Upper lobe of right lung (tissue), 1 donor: ENCODE results near the gene TRAF2. TPM values are rescaled to one million over a fixed set of nuclear protein-coding genes. Genes with fewer than 3 reads are reported as not detected.

Experiments
- ATAC-seq: fragments of 200-7000 bp; cut with Tn5 transposase; one replicate; pipeline ENCODE4 v1.9.1; 2020; ENCODE audit warnings: mild to moderate bottlenecking, moderate library complexity
- DNase-seq: peaks from one replicate; pipeline ENCODE4 v3.0.0-alpha.2; 2020
- H3K27ac ChIP-seq: fragments of 200-600 bp; one replicate; pipeline ENCODE4 v1.8.0; 2022
- H3K27me3 ChIP-seq: fragments of 200-600 bp; one replicate; pipeline ENCODE4 v1.8.0; 2022; ENCODE audit warnings: mild to moderate bottlenecking
- H3K36me3 ChIP-seq: fragments of 200-600 bp; one replicate; pipeline ENCODE4 v1.8.0; 2022
- H3K4me1 ChIP-seq: fragments of 200-600 bp; one replicate; pipeline ENCODE4 v1.8.0; 2022
- H3K4me3 ChIP-seq: fragments of 200-600 bp; one replicate; pipeline ENCODE4 v1.8.0; 2022; ENCODE audit warnings: mild to moderate bottlenecking
- H3K9me3 ChIP-seq: fragments of 200-600 bp; one replicate; pipeline ENCODE4 v1.8.0; 2022
- intact Hi-C: fragments of 100-400 bp; cut with DNase I; formaldehyde crosslinking; loops from one replicate; pipeline ENCODE4 v1.11.0; 2022
- total RNA-seq: library from RNA; stranded (reverse); fragmentation: NEBNext Ultra II Directional; extraction: Animal tissue kit (Norgen Biotek cat#: 25700); gene quantifications from one replicate; pipeline ENCODE4 v1.2.1, GENCODE V29; 2021
- TF ChIP-seq, protein P1 (sequence below): fragments of 200-600 bp; IDR thresholded peaks from one replicate; pipeline ENCODE4 v1.8.0; 2022; ENCODE audit warnings: antibody characterized with exemption
- donor health status: DM: no; HTN: yes; CAD: no; lungs with severe emphysema.

The TRAF2 gene
- total RNA-seq, 1 donor from 2014 or later = 14.8 TPM

DNA sequence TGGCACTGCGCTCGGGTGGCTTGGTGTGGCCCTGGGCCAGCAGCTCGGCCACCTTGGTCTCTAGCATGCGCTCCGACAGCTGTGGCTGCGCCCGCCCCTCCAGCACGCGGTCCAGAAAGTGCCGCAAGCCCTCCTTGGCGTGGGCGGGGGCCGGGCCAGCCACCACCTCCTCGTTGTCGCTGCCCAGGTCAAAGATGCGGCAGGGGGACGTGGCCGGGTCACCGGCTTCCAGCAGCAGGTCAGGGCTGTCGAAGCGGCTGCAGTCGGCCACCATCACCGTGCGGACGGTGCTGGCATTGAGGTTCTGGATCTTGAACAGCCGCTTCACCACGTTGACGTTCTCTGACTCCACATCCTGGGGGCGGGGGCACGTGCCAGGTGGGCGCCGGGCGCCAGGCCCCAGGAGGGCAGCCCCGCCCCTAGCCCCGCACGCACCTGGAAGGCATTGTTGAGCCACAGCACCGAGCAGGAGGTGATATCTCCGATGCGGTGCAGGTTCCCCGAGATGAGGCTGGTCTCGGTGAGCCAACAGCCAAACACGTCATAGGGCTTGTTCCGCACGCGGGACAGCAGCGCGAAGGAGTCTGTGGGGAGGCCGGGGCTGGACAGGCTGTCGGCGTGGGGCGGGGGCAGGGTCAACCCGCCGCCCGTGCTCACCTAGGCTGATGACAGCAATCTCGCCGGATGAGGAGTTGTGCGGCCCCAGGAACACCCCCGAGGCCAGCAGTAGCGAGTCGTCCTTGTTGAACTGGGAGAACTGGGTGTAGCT, 56.0 kb downstream of the TRAF2 start:
- intact Hi-C loops = loop anchor here (10.0 kb wide), 1 partner anchor 93 kb away; the partner anchor contains the start of gene FUT7
- TF ChIP-seq, protein P1, sequence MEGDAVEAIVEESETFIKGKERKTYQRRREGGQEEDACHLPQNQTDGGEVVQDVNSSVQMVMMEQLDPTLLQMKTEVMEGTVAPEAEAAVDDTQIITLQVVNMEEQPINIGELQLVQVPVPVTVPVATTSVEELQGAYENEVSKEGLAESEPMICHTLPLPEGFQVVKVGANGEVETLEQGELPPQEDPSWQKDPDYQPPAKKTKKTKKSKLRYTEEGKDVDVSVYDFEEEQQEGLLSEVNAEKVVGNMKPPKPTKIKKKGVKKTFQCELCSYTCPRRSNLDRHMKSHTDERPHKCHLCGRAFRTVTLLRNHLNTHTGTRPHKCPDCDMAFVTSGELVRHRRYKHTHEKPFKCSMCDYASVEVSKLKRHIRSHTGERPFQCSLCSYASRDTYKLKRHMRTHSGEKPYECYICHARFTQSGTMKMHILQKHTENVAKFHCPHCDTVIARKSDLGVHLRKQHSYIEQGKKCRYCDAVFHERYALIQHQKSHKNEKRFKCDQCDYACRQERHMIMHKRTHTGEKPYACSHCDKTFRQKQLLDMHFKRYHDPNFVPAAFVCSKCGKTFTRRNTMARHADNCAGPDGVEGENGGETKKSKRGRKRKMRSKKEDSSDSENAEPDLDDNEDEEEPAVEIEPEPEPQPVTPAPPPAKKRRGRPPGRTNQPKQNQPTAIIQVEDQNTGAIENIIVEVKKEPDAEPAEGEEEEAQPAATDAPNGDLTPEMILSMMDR = no peak
- Histone ChIP-seq H3K9me3 (no peaks in the 10 kb centered on the region), H3K4me3 (no peak overlapping the region), H3K27ac (no peak overlapping the region), H3K27me3 (no peaks in the 10 kb centered on the region), H3K4me1 (peaks cover 13% of the 10 kb centered on the region), H3K36me3 (peaks cover 38% of the 10 kb centered on the region)
- ATAC-seq (no peak), DNase-seq (peak; percentile 65)

DNA sequence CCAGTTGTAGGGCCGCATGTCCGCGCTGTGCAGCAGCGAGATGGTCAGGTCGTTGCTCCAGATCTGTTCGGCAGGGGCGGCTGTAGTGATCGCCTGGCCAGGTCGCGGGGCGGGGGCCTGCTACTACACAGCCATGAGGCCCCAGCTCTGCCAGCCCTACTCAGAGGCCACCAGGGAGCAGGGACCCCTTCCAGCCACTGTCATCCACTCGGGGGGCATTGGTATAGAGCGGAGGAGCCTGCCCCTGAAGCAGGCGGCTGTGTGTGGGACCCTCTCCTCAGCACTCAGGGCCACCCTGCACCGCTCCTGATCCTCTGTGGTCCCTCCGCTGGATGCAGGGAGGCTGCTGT, 56.5 kb downstream of the TRAF2 start:
- ATAC-seq (no peak), DNase-seq (no peak)
- H3K4me1 ChIP-seq = peaks cover 15% of the 10 kb centered on the region
- TF ChIP-seq, protein P1 = no peak
- intact Hi-C loops = loop anchor here (10.0 kb wide), 1 partner anchor 92 kb away; the partner anchor contains the start of gene FUT7
- peak overlapping the region; percentile 95 for H3K4me3 ChIP-seq
- H3K27me3 ChIP-seq = no peaks in the 10 kb centered on the region
- no peaks in the 10 kb centered on the region for H3K9me3 ChIP-seq
- no peak overlapping the region for H3K27ac ChIP-seq
- H3K36me3 ChIP-seq = peaks cover 38% of the 10 kb centered on the region

DNA sequence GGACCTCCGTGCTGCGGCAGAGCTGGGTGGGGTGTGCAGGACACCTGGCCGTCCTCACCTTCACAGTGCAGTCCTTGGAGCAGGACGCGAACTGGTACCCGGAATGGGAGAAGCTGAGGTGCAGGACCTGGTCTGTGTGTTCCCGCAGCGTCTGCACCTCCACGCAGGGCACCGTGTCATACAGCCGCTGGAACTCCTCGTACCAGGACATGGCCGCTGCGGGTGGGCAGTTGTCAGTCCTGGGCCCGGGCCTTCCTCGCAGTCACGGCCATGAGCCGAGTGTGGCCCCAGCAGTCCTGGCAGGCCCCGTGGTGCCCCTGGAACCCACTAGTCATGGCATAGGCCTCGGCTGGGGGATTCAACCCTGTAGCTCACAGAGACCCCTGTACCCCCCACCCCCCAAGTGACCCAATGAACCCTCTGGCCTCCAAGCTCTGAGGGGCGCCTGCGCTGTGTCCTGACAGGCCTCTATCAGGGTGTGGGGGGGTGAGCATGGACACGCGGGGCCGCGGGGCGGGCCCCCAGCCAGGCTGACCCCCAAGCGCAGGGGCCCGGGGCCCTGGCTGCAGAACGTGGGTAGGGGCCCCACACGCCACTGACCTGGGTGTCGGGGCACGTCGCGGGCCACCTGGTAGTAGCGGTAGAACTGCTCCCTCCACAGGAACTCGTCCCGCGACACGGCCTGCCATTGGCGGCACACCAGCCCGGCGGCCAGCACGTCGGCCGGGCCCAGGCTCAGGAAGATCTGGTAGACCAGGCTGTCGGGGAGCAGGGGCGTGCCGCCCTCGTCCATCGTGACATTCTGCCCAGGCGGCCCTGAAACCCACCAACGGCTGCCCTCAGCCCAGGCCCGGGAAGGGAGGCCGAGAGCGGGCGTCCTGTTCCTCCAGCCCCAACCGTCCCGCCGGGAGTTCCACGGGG, 57.2 kb downstream of the TRAF2 start:
- H3K27me3 ChIP-seq = no peaks in the 10 kb centered on the region
- TF ChIP-seq, protein P1 = no peak
- ATAC-seq (peak; percentile 1), DNase-seq (peak; percentile 79)
- no peaks in the 10 kb centered on the region for H3K9me3 ChIP-seq
- peak overlapping the region; percentile 95 for H3K4me3 ChIP-seq
- H3K36me3 ChIP-seq = peaks cover 38% of the 10 kb centered on the region
- H3K4me1 ChIP-seq = peaks cover 15% of the 10 kb centered on the region
- intact Hi-C loops = loop anchor here (10.0 kb wide), 1 partner anchor 91 kb away; the partner anchor contains the start of gene FUT7
- peak overlapping the region; percentile 83 for H3K27ac ChIP-seq

DNA sequence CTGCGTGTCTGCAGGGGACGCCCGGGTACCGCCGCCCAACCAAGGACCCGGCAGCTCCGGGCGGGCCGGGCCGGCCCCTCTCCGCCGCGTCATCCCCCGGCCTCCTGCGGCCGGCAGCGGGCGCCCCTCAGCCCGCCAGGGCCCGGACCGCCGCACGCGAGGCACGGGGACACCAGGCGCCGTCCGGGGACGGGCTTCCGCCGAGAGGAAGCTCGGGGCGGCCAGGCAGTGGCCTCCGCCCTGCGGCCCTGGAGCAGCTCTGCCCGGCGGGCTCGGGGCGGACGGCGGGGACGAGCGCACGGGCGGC, 57.8 kb downstream of the TRAF2 start:
- DNase-seq = no peak
- TF ChIP-seq, protein P1 = no peak
- peak overlapping the region; percentile 95 for H3K4me3 ChIP-seq
- intact Hi-C loops = loop anchor here (10.0 kb wide), 1 partner anchor 91 kb away; the partner anchor contains the start of gene FUT7
- peaks cover 19% of the 10 kb centered on the region for H3K4me1 ChIP-seq
- peaks cover 38% of the 10 kb centered on the region for H3K36me3 ChIP-seq
- H3K27ac ChIP-seq = peak overlapping the region; percentile 83
- no peaks in the 10 kb centered on the region for H3K27me3 ChIP-seq
- peak; percentile 57 for ATAC-seq
- H3K9me3 ChIP-seq = no peaks in the 10 kb centered on the region

DNA sequence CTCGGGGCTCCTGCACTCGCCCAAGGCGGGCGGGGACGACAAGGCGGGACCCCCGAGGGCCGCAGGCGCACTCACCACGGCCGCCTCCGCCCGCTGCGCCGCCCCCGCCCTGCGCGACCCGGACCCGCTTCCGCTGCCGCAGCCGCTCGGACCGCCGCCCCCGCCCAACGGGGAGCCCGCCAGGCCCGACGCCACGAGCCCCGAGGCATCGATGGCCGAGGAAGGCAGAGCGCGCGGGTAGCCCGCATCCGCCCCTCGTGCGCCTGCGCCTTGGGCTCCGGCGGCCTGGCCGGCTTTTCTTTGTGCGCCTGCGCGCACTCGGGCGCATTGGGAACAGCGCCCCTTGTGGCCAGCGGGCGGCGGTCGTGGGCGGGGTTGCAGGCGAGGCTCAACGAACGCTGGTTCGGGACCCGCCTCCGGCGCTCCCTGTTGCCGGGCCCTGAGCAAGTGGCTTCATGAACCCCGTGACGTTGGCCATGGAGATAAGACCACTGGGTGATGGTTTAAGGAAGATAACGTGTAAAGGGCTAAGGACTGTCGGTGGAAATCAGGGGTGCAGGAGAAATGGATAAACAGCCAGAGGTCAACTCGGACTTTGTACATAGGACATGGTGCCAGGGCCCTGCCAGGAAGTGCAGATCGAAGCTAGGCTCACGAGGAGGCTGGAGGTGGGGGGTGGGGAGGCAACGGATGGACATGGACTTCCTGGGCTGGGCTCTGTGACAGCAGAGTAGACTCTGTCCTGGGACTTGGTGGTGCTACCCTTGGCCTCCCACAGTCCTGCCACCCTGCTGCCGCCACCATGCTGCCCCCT, 58.4 kb downstream of the TRAF2 start, which contains the start of the genes C8G and FBXW5:
C8G (plus strand) TSS at position 725 of the 814 bp plus-strand sequence; CDS start at position 803, 78 bp downstream.
FBXW5 (minus strand) TSS at position 220 of the 814 bp plus-strand sequence. CDS start 655 bp downstream, outside the sequence.
- Histone ChIP-seq H3K27me3 (no peaks in the 10 kb centered on the region), H3K9me3 (no peaks in the 10 kb centered on the region), H3K4me3 (peak within 1 kb of the TSS; percentile 95), H3K4me1 (peaks cover 22% of the 10 kb centered on the region), H3K36me3 (peaks cover 33% of the 10 kb centered on the region), H3K27ac (peak within 1 kb of the TSS; percentile 83)
- ATAC-seq = peak; percentile 91
- intact Hi-C loops = loop anchor here (10.0 kb wide), 1 partner anchor 90 kb away; the partner anchor contains the start of gene FUT7
- peak; percentile 98 for DNase-seq
- TF ChIP-seq, protein P1 = peak; percentile 99
